ENCODE measurements around the gene CTBS.

- TF ChIP-seq CTCF (conservative IDR thresholded peaks at IDR 0.05; ENCODE audit: low read depth in 2 of 2) (no peak), EZH2 (IDR thresholded peaks at IDR 0.05; ENCODE audit: low read depth, unreplicated experiment) (no peak), POLR2AphosphoS5 (IDR thresholded peaks at IDR 0.05; ENCODE audit: low read depth) (no peak), EZH2phosphoT487 (IDR thresholded peaks at IDR 0.05; ENCODE audit: unreplicated experiment) (no peak), CREB1 (CRISPR knock-in tag; IDR thresholded peaks at IDR 0.05; ENCODE audit: low read depth) (no peak), JUNB (IDR thresholded peaks at IDR 0.05; ENCODE audit: unreplicated experiment) (no peak), STAT1 (IDR thresholded peaks at IDR 0.05; ENCODE audit: unreplicated experiment) (no peak), ZNF331 (CRISPR knock-in tag; IDR thresholded peaks at IDR 0.05; ENCODE audit: low read depth) (no peak), NANOG (IDR thresholded peaks at IDR 0.05; ENCODE audit: borderline replicate concordance) (no peak), ZNF114 (CRISPR knock-in tag; IDR thresholded peaks at IDR 0.05) (no peak)
- TF ChIP-seq, protein P1, sequence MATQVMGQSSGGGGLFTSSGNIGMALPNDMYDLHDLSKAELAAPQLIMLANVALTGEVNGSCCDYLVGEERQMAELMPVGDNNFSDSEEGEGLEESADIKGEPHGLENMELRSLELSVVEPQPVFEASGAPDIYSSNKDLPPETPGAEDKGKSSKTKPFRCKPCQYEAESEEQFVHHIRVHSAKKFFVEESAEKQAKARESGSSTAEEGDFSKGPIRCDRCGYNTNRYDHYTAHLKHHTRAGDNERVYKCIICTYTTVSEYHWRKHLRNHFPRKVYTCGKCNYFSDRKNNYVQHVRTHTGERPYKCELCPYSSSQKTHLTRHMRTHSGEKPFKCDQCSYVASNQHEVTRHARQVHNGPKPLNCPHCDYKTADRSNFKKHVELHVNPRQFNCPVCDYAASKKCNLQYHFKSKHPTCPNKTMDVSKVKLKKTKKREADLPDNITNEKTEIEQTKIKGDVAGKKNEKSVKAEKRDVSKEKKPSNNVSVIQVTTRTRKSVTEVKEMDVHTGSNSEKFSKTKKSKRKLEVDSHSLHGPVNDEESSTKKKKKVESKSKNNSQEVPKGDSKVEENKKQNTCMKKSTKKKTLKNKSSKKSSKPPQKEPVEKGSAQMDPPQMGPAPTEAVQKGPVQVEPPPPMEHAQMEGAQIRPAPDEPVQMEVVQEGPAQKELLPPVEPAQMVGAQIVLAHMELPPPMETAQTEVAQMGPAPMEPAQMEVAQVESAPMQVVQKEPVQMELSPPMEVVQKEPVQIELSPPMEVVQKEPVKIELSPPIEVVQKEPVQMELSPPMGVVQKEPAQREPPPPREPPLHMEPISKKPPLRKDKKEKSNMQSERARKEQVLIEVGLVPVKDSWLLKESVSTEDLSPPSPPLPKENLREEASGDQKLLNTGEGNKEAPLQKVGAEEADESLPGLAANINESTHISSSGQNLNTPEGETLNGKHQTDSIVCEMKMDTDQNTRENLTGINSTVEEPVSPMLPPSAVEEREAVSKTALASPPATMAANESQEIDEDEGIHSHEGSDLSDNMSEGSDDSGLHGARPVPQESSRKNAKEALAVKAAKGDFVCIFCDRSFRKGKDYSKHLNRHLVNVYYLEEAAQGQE (IDR thresholded peaks at IDR 0.05; ENCODE audit: unreplicated experiment): no peak
- TF ChIP-seq, protein P2, sequence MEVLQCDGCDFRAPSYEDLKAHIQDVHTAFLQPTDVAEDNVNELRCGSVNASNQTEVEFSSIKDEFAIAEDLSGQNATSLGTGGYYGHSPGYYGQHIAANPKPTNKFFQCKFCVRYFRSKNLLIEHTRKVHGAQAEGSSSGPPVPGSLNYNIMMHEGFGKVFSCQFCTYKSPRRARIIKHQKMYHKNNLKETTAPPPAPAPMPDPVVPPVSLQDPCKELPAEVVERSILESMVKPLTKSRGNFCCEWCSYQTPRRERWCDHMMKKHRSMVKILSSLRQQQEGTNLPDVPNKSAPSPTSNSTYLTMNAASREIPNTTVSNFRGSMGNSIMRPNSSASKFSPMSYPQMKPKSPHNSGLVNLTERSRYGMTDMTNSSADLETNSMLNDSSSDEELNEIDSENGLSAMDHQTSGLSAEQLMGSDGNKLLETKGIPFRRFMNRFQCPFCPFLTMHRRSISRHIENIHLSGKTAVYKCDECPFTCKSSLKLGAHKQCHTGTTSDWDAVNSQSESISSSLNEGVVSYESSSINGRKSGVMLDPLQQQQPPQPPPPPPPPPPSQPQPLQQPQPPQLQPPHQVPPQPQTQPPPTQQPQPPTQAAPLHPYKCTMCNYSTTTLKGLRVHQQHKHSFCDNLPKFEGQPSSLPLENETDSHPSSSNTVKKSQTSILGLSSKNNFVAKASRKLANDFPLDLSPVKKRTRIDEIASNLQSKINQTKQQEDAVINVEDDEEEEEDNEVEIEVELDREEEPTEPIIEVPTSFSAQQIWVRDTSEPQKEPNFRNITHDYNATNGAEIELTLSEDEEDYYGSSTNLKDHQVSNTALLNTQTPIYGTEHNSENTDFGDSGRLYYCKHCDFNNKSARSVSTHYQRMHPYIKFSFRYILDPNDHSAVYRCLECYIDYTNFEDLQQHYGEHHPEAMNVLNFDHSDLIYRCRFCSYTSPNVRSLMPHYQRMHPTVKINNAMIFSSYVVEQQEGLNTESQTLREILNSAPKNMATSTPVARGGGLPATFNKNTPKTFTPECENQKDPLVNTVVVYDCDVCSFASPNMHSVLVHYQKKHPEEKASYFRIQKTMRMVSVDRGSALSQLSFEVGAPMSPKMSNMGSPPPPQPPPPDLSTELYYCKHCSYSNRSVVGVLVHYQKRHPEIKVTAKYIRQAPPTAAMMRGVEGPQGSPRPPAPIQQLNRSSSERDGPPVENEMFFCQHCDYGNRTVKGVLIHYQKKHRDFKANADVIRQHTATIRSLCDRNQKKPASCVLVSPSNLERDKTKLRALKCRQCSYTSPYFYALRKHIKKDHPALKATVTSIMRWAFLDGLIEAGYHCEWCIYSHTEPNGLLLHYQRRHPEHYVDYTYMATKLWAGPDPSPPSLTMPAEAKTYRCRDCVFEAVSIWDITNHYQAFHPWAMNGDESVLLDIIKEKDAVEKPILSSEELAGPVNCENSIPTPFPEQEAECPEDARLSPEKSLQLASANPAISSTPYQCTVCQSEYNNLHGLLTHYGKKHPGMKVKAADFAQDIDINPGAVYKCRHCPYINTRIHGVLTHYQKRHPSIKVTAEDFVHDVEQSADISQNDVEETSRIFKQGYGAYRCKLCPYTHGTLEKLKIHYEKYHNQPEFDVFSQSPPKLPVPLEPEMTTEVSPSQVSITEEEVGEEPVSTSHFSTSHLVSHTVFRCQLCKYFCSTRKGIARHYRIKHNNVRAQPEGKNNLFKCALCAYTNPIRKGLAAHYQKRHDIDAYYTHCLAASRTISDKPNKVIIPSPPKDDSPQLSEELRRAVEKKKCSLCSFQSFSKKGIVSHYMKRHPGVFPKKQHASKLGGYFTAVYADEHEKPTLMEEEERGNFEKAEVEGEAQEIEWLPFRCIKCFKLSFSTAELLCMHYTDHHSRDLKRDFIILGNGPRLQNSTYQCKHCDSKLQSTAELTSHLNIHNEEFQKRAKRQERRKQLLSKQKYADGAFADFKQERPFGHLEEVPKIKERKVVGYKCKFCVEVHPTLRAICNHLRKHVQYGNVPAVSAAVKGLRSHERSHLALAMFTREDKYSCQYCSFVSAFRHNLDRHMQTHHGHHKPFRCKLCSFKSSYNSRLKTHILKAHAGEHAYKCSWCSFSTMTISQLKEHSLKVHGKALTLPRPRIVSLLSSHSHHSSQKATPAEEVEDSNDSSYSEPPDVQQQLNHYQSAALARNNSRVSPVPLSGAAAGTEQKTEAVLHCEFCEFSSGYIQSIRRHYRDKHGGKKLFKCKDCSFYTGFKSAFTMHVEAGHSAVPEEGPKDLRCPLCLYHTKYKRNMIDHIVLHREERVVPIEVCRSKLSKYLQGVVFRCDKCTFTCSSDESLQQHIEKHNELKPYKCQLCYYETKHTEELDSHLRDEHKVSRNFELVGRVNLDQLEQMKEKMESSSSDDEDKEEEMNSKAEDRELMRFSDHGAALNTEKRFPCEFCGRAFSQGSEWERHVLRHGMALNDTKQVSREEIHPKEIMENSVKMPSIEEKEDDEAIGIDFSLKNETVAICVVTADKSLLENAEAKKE (CRISPR knock-in tag; IDR thresholded peaks at IDR 0.05): no peak
- TF ChIP-seq, protein P3, sequence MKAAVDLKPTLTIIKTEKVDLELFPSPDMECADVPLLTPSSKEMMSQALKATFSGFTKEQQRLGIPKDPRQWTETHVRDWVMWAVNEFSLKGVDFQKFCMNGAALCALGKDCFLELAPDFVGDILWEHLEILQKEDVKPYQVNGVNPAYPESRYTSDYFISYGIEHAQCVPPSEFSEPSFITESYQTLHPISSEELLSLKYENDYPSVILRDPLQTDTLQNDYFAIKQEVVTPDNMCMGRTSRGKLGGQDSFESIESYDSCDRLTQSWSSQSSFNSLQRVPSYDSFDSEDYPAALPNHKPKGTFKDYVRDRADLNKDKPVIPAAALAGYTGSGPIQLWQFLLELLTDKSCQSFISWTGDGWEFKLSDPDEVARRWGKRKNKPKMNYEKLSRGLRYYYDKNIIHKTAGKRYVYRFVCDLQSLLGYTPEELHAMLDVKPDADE (IDR thresholded peaks at IDR 0.05): no peak
These were observed 37.6 kb upstream of the CTBS start for GRCh38 chr1:84611796-84612195.

Data from GM23338 (cell line).